Prostate gland (tissue), 2 donors: ENCODE data around the gene CHERP. TPM values are rescaled to one million over a fixed set of nuclear protein-coding genes. Genes with fewer than 3 reads are reported as not detected.

Source experiments
- DNase-seq: peaks from one replicate; pipeline ENCODE4 v3.0.0-alpha.2; 2019; ENCODE audit warnings: low spot score
- H3K27ac ChIP-seq, 2 donors: fragments of 200-600 bp; sonication (generic); 2 replicates each; pipeline ENCODE4 v1.5.1; 2017 to 2019
- H3K27me3 ChIP-seq: fragments of 200-600 bp; sonication (generic); replicated peaks from 2 replicates; pipeline ENCODE4 v1.5.1; 2019; ENCODE audit not compliant: insufficient read depth
- H3K36me3 ChIP-seq, 2 donors: fragments of 200-600 bp; sonication (generic); 1 replicate in 1 of 2; 2 replicates in 1 of 2; pipeline versions ENCODE4 v1.5.1 to v1.8.1; 2017 to 2019
- H3K4me1 ChIP-seq: fragments of 200-600 bp; sonication (generic); replicated peaks from 2 replicates; pipeline ENCODE4 v1.5.1; 2019
- H3K4me3 ChIP-seq, 2 donors: fragments of 200-600 bp; sonication (generic); 2 replicates each; pipeline ENCODE4 v1.5.1; 2017 to 2019
- H3K9me3 ChIP-seq: fragments of 200-600 bp; sonication (generic); 2 replicates; pipeline ENCODE4 v1.5.1; 2017
- POLR2A ChIP-seq: fragments of 450-650 bp; IDR thresholded peaks from one replicate; pipeline ENCODE4 v1.6.1; 2016; ENCODE audit warnings: antibody characterized with exemption, mild to moderate bottlenecking
- POLR2AphosphoS5 ChIP-seq: sonication (generic); formaldehyde crosslinking; IDR thresholded peaks from one replicate; pipeline ENCODE4 v1.6.1; 2017; ENCODE audit warnings: antibody characterized with exemption
- WGBS: methylation state at CpG from one replicate; pipeline ENCODE4 v1.1.5; 2018; 5-methylcytosine and 5-hydroxymethylcytosine counted together
- intact Hi-C: fragments of 100-400 bp; cut with DNase I; formaldehyde crosslinking; loops from one replicate; pipeline ENCODE4 v1.14.2; 2022
- total RNA-seq, 2 donors: library from RNA; depleted of rRNA; stranded (reverse); fragments of >200 nt; gene quantifications; one replicate each; pipeline ENCODE4 v1.1.0, GENCODE V29; 2016
- TF ChIP-seq, protein P1 (sequence below), 4 experiments: fragments of 200-600 bp in 2 of 4; fragments of 450-650 bp in 2 of 4; sonication (generic) in 2 of 4; IDR thresholded peaks; 1 replicate in 3 of 4; 2 replicates in 1 of 4; pipeline ENCODE4 v1.5.1; 2016 to 2019; ENCODE audit warnings: antibody characterized with exemption in 4 of 4, mild to moderate bottlenecking in 2 of 4, moderate library complexity in 2 of 4

CHERP gene
- total RNA-seq, 2 donors from 2014 or later = 20.9 to 32.7 TPM

- Histone ChIP-seq H3K4me3 (no peak overlapping the region), H3K27me3 (no peaks in the 10 kb centered on the region), H3K36me3 (peaks cover 32 to 76% of the 10 kb centered on the region in 2 donors), H3K27ac (peak overlapping the region in 1 of 2 donors; percentile 14), H3K4me1 (no peaks in the 10 kb centered on the region), H3K9me3 (no peaks in the 10 kb centered on the region)
- 68% methylated on average over 14 of the region's 14 CpGs for WGBS
- intact Hi-C loops = no loop called here
- TF ChIP-seq, protein P1, sequence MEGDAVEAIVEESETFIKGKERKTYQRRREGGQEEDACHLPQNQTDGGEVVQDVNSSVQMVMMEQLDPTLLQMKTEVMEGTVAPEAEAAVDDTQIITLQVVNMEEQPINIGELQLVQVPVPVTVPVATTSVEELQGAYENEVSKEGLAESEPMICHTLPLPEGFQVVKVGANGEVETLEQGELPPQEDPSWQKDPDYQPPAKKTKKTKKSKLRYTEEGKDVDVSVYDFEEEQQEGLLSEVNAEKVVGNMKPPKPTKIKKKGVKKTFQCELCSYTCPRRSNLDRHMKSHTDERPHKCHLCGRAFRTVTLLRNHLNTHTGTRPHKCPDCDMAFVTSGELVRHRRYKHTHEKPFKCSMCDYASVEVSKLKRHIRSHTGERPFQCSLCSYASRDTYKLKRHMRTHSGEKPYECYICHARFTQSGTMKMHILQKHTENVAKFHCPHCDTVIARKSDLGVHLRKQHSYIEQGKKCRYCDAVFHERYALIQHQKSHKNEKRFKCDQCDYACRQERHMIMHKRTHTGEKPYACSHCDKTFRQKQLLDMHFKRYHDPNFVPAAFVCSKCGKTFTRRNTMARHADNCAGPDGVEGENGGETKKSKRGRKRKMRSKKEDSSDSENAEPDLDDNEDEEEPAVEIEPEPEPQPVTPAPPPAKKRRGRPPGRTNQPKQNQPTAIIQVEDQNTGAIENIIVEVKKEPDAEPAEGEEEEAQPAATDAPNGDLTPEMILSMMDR (IDR thresholded peaks at IDR 0.05) = no peak
- no peak for TF ChIP-seq POLR2AphosphoS5
- no peak for TF ChIP-seq POLR2A
- DNase-seq = no peak
These were observed 14.8 kb downstream of the CHERP start for GRCh38 chr19:16527334-16527935.

DNA sequence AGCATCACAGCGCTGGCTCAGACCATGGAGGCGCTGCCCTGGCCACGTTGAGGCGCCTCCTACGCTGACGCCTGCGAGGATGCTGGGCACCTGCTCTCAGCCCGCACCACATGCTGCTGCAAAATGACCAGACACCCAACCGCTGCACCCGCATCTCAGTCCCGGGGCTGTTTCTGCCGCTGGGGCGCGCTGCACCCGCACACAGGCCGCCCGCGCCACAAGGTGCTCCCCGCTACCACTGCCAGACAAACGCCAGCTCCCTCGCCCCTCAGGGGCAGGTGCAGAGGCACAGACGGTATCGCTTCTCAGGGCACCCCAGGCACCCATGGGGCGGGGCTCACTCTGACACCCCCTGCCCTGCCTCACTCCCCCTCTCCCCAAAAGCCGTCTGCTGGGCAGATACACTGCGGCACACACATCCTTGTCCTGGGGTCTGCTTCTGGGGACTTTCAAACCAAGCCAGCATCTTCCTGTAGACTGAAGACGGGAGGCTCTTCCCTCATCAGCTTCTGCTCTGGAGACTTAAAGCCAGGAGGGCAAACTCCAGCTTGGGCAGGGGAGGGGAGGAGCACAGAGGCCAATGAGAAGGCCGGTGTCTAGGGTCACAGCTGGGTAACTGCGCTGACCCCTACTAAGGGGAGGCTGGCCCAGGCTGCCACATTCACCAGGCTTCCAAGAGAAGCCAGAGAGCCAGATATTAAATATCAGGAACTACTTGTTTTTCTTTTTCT is 16.3 kb downstream of the CHERP start:
- Histone ChIP-seq H3K9me3 (no peaks in the 10 kb centered on the region), H3K4me1 (no peaks in the 10 kb centered on the region), H3K36me3 (peaks cover 18 to 75% of the 10 kb centered on the region in 2 donors), H3K4me3 (no peak overlapping the region), H3K27ac (no peak overlapping the region), H3K27me3 (no peaks in the 10 kb centered on the region)
- intact Hi-C loops = no loop called here
- no peak for DNase-seq
- WGBS = 94% methylated on average over 20 of the region's 29 CpGs
- TF ChIP-seq, protein P1 (IDR thresholded peaks at IDR 0.05) = no peak
- TF ChIP-seq POLR2AphosphoS5 = no peak
- no peak for TF ChIP-seq POLR2A

GRCh38 chr19:16524991-16525734 is 17.1 kb downstream of the CHERP start:
- DNase-seq = no peak
- Histone ChIP-seq H3K4me1 (no peaks in the 10 kb centered on the region), H3K27me3 (no peaks in the 10 kb centered on the region), H3K9me3 (no peaks in the 10 kb centered on the region), H3K36me3 (peaks cover 13 to 73% of the 10 kb centered on the region in 2 donors), H3K27ac (no peak overlapping the region), H3K4me3 (no peak overlapping the region)
- WGBS = 97% methylated on average over 40 of the region's 54 CpGs
- intact Hi-C loops = no loop called here
- TF ChIP-seq POLR2AphosphoS5 = no peak
- TF ChIP-seq, protein P1 (IDR thresholded peaks at IDR 0.05) = no peak
- TF ChIP-seq POLR2A = no peak

DNA sequence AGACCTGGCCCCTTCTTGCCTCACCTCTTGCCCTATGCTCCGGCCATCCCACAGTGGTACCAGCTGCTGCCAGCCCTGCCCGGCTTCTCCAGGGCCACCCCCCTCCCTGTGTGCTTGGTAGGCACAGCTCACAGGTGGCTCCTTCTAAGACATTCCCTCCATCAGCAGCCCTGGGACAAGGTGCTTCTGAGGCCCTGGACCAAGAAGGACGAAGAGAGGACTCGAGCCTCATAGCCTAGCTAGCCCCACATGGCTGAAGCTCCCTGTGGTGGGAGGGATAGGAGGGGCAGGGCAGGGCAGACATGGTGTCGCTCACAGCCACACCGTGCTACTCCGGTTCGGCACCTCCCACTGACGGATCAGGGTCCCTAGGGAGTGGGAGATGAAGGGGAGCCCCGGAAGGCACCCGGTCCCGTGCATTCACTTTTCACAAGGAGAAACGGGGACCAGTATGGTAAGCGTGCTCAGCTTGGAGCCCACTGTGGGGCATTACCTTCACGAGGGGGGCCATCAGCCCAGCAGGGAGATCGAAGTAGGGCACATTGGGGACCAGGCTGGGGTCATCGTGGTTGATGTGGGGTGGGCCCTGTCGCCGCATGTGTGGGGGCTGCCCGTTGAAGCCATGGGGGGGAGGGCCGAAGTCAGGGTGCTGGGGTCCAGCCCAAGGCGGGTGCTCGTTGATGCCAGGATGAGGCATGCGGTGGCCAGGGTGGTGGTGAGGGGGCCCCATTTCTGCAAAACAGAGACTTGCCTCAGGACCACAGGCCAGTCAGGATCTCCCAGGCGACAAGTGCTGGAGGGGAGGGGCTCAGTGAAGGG is 19.5 kb downstream of the CHERP start:
- Histone ChIP-seq H3K27ac (no peak overlapping the region), H3K36me3 (peaks cover 16 to 82% of the 10 kb centered on the region in 2 donors), H3K4me1 (no peaks in the 10 kb centered on the region), H3K27me3 (no peaks in the 10 kb centered on the region), H3K4me3 (no peak overlapping the region), H3K9me3 (no peaks in the 10 kb centered on the region)
- 94% methylated on average over 25 of the region's 25 CpGs for WGBS
- no peak for DNase-seq
- TF ChIP-seq, protein P1 (IDR thresholded peaks at IDR 0.05) = no peak
- intact Hi-C loops = no loop called here
